Tibial nerve (tissue), 4 donors: ENCODE data around the gene CITED4. TPM values are rescaled to one million over a fixed set of nuclear protein-coding genes. Genes with fewer than 3 reads are reported as not detected.

Experiments
- DNase-seq, 2 donors: peaks; one replicate each; pipeline ENCODE4 v3.0.0-alpha.2; 2019; ENCODE audit warnings: low spot score in 2 of 2
- H3K27ac ChIP-seq, 4 donors: fragments of 200-600 bp; sonication (generic) in 3 of 4; one replicate each; pipeline ENCODE4 v1.5.1; 2017 to 2019; ENCODE audit warnings: mild to moderate bottlenecking in 1 of 4
- H3K27me3 ChIP-seq, 2 donors: fragments of 200-600 bp; sonication (generic) in 1 of 2; one replicate each; pipeline versions ENCODE4 v1.5.1 to v1.6.0; 2017 to 2019
- H3K36me3 ChIP-seq, 3 donors: fragments of 200-600 bp; sonication (generic); one replicate each; pipeline ENCODE4 v1.5.1; 2018 to 2019
- H3K4me1 ChIP-seq, 4 donors: fragments of 200-600 bp; sonication (generic) in 3 of 4; one replicate each; pipeline ENCODE4 v1.5.1; 2017 to 2019
- H3K4me3 ChIP-seq, 4 donors: fragments of 200-600 bp; sonication (generic) in 3 of 4; one replicate each; pipeline ENCODE4 v1.5.1; 2017 to 2019; ENCODE audit warnings: mild to moderate bottlenecking in 1 of 4, moderate library complexity in 1 of 4
- H3K9me3 ChIP-seq, 4 donors: fragments of 200-600 bp; sonication (generic) in 3 of 4; one replicate each; pipeline ENCODE4 v1.5.1; 2017 to 2019
- EP300 ChIP-seq, 2 donors: sonication (generic); formaldehyde crosslinking; IDR thresholded peaks; one replicate each; pipeline ENCODE4 v1.6.1; 2017; ENCODE audit warnings: antibody characterized with exemption in 2 of 2, mild to moderate bottlenecking in 1 of 2
- POLR2A ChIP-seq, 2 donors: fragments of 450-650 bp; IDR thresholded peaks; one replicate each; pipeline ENCODE4 v1.6.1; 2017; ENCODE audit warnings: antibody characterized with exemption in 2 of 2, mild to moderate bottlenecking in 2 of 2, moderate library complexity in 2 of 2
- WGBS, 2 donors: methylation state at CpG; one replicate each; pipeline ENCODE4 v1.1.5; 2018; 5-methylcytosine and 5-hydroxymethylcytosine counted together
- total RNA-seq, 4 donors: library from RNA; depleted of rRNA; stranded (reverse); fragments of >200 nt; gene quantifications; one replicate each; pipeline ENCODE4 v1.1.0, GENCODE V29; 2016
- TF ChIP-seq, protein P1 (sequence below), 5 experiments: fragments of 200-600 bp in 3 of 5; fragments of 450-650 bp in 2 of 5; sonication (generic) in 3 of 5; IDR thresholded peaks; one replicate each; pipeline ENCODE4 v1.5.1; 2016 to 2019; ENCODE audit warnings: antibody characterized with exemption in 5 of 5, mild to moderate bottlenecking in 3 of 5, moderate library complexity in 2 of 5

CITED4 gene
- total RNA-seq, 4 donors from 2014 or later = 6.0 to 20.3 (median 13.4) TPM

DNA sequence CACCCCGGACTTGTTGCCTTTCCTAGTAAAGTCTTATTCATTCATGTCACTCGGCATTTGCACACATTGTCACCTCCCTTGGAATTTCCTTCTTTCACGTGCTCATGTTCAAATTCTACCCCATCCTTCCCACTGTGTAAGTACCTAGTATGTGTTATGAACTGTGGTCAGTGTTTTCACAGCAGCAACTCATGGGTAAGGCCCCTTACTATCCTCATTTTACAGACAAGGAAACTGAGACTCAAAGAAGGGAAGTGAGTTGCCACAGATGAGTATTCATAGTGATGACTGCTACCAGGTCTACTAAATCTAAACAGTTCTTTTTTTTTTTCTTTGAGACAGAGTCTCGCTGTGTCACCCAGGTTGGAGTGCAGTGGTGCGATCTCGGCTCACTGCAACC lies 10.5 kb downstream of the CITED4 start:
- no peak for DNase-seq
- WGBS, 2 donors = 70 to 75% methylated on average over 6 of the region's 6 CpGs

DNA sequence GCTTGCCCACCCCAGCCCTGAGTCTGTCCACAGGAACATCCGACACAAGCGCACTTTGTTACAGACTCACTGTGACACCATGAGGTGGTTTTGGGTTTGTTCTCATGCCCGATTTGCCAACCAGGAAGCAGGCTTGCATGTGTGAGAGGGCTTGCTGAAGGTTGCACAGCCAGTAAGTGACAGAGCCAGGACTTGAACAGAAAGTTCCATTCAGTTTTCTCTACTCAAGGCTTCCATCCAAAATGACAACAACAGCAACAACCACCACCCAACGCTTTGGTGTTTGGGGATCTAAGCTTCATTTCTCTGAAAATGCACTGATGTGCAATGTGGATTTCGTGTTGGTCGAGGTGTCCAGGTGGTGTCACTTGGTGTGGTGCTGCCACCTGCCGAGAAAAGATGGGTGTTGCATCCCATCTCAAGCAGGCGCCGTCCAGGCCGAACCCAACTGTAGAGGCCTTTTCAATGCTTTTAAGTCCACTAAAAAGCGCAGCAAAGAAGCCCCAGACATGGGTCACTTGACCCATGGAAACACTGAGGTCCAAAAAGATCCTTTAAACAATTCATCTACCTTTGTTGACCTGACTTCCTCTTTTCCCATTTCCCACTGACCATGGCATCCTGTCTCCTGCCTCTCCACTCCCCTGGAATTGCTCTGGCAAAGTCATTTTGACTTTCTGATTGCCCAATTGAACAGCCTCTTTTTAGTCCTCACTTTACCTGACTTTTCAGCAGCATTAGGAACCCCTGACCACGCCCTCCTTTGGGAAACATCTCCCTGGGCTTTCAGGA lies 12.2 kb downstream of the CITED4 start:
- H3K36me3 ChIP-seq = no peaks in the 10 kb centered on the region
- H3K9me3 ChIP-seq = no peaks in the 10 kb centered on the region
- WGBS, 2 donors = 22 to 31% methylated on average over 12 of the region's 12 CpGs
- no peak overlapping the region for H3K27ac ChIP-seq
- H3K4me1 ChIP-seq = peaks cover 0 to 4% (median 0%) of the 10 kb centered on the region in 4 donors
- H3K4me3 ChIP-seq = no peak overlapping the region
- DNase-seq = peak; percentile 55 to 72
- no peaks in the 10 kb centered on the region for H3K27me3 ChIP-seq
- TF ChIP-seq, protein P1, sequence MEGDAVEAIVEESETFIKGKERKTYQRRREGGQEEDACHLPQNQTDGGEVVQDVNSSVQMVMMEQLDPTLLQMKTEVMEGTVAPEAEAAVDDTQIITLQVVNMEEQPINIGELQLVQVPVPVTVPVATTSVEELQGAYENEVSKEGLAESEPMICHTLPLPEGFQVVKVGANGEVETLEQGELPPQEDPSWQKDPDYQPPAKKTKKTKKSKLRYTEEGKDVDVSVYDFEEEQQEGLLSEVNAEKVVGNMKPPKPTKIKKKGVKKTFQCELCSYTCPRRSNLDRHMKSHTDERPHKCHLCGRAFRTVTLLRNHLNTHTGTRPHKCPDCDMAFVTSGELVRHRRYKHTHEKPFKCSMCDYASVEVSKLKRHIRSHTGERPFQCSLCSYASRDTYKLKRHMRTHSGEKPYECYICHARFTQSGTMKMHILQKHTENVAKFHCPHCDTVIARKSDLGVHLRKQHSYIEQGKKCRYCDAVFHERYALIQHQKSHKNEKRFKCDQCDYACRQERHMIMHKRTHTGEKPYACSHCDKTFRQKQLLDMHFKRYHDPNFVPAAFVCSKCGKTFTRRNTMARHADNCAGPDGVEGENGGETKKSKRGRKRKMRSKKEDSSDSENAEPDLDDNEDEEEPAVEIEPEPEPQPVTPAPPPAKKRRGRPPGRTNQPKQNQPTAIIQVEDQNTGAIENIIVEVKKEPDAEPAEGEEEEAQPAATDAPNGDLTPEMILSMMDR (IDR thresholded peaks at IDR 0.05) = peak; percentile 85 to 91 (median 90)
- TF ChIP-seq EP300 (IDR thresholded peaks at IDR 0.05) = no peak

More for the DNA sequence above, 10.5 kb downstream of the CITED4 start:
- no peak overlapping the region for H3K27ac ChIP-seq
- H3K9me3 ChIP-seq = no peaks in the 10 kb centered on the region
- H3K4me1 ChIP-seq = peaks cover 0 to 4% (median 0%) of the 10 kb centered on the region in 4 donors
- no peaks in the 10 kb centered on the region for H3K27me3 ChIP-seq
- H3K4me3 ChIP-seq = no peak overlapping the region
- TF ChIP-seq POLR2A (IDR thresholded peaks at IDR 0.05) (no peak), EP300 (IDR thresholded peaks at IDR 0.05) (no peak)
- TF ChIP-seq, protein P1 (IDR thresholded peaks at IDR 0.05) = no peak
- H3K36me3 ChIP-seq = no peaks in the 10 kb centered on the region

DNA sequence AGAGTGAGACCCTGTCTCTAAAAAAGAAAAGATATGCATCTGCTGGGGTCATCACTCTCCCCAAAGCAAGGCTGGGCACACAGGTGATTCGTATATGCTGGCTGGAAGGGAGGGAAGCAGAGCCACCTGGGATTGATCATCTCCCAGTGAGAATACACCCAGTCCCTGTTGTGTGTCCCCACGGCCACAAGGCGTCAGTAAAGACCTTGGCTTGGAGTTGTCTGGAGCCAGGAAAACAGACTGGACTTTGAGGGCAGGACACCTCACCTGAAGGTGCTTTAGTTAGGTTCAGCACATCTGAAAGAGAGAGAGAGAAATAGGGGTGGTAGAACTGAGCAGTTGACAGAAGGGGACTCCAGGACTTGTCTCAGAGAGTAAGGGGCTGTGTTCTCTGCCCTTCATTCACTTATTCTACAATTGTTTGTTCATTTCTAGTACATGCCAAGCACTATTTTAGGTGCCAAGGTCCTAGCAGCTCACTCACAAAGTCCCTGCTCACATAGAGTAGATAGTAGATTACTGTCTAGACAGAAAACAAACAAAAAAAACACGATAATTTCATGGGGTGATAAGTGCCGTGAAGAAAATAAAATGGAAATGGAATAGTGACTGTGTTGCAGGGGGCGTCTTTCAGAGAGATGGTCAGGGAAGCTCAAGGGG lies 13.5 kb downstream of the CITED4 start:
- TF ChIP-seq, protein P1 (IDR thresholded peaks at IDR 0.05) = peak; percentile 53 to 82 (median 70)
- TF ChIP-seq EP300 (IDR thresholded peaks at IDR 0.05) = no peak
- peak; percentile 24 to 49 for DNase-seq

DNA sequence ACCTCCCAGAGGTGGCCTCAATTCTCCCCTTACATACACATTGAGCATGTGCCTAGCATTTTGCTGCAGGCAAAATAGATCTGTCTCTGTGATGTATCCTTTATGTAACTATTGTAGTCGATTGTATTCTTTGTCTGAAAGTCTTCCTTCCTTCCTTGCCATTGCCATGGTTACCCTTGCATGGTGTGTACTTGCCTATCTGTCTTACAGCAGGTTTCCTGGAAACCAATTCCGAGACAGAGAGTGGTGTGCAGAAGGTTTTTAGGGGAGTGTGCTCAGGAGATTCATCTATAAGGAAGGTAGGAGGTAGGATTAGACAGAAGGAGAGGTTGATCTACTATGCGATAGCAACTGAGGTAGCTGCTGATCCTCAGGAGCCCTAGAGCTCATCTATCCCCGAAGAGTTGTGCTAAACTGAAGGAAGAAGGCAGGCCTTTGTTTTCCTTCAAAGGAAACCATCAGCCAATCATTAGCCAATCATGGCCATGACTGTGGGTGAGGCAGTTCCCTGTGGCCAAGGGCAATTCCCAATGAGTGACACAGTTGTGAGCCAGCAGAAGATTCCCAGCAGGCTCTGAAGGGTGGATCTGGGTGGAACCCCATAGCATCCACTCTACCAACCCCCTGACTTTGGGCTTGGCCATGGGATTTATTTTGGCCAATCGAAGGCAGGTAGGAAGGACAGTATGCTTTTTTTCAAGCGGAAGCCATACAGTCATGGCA lies 15.0 kb downstream of the CITED4 start:
- TF ChIP-seq POLR2A (IDR thresholded peaks at IDR 0.05) = no peak
- no peak for TF ChIP-seq EP300 (IDR thresholded peaks at IDR 0.05)
- TF ChIP-seq, protein P1 (IDR thresholded peaks at IDR 0.05) = no peak
- DNase-seq = no peak
- Histone ChIP-seq H3K36me3 (no peaks in the 10 kb centered on the region), H3K4me1 (peaks cover 0 to 4% (median 0%) of the 10 kb centered on the region in 4 donors), H3K27ac (no peak overlapping the region), H3K9me3 (peaks cover 0 to 8% (median 0%) of the 10 kb centered on the region in 4 donors), H3K27me3 (no peaks in the 10 kb centered on the region), H3K4me3 (no peak overlapping the region)
- 75 to 77% methylated on average over 6 of the region's 6 CpGs for WGBS, 2 donors

More for the DNA sequence above, 13.5 kb downstream of the CITED4 start:
- H3K4me3 ChIP-seq = no peak overlapping the region
- H3K27me3 ChIP-seq = no peaks in the 10 kb centered on the region
- H3K27ac ChIP-seq = no peak overlapping the region
- WGBS, 2 donors = 49 to 52% methylated on average over 6 of the region's 6 CpGs
- H3K4me1 ChIP-seq = peaks cover 0 to 4% (median 0%) of the 10 kb centered on the region in 4 donors
- H3K9me3 ChIP-seq = no peaks in the 10 kb centered on the region
- no peaks in the 10 kb centered on the region for H3K36me3 ChIP-seq
